Adipose tissue (tissue), 3 donors: Measurements from ENCODE around the gene RAB7B. TPM values are rescaled to one million over a fixed set of nuclear protein-coding genes. Genes with fewer than 3 reads are reported as not detected.

Experiments
- H3K27ac ChIP-seq: one replicate; pipeline ENCODE4 v1.5.1; 2013; ENCODE audit warnings: low read depth, low read length
- WGBS, 3 donors: extraction: QIAGEN DNeasy Blood & Tissue Kit; methylation state at CpG; one replicate each; pipeline ENCODE4 v1.1.7; 2013; 5-methylcytosine and 5-hydroxymethylcytosine counted together
- polyA plus RNA-seq, 3 donors: library from polyadenylated mRNA; stranded (reverse); fragments of 200-250 nt; gene quantifications; one replicate each; pipeline ENCODE4 v1.2.3, GENCODE V29; 2013
- donor health status: healthy with polysubstance abuse.
- donor health status: Bipolar disorder and iron deficiency.
- donor health status: healthy.

The RAB7B gene
- polyA plus RNA-seq, 3 donors = 0.54 to 6.4 (median 5.5) TPM

GRCh38 chr1:205981257-205981656 lies 21.9 kb downstream of the RAB7B start:
- H3K27ac ChIP-seq = no peak overlapping the region
- 95 to 97% (median 97%) methylated on average over 1 of the region's 1 CpG for whole genome bisulfite sequencing, 3 donors

GRCh38 chr1:205980237-205980870 lies 22.8 kb downstream of the RAB7B start:
- WGBS, 3 donors = 45 to 83% (median 57%) methylated on average over 3 of the region's 3 CpGs

GRCh38 chr1:205979301-205979700 lies 23.9 kb downstream of the RAB7B start:
- H3K27ac ChIP-seq = no peak overlapping the region
- WGBS, 3 donors = 85 to 87% (median 86%) methylated on average over 6 of the region's 6 CpGs

More at GRCh38 chr1:205980237-205980870, 22.8 kb downstream of the RAB7B start:
- no peak overlapping the region for H3K27ac ChIP-seq

DNA sequence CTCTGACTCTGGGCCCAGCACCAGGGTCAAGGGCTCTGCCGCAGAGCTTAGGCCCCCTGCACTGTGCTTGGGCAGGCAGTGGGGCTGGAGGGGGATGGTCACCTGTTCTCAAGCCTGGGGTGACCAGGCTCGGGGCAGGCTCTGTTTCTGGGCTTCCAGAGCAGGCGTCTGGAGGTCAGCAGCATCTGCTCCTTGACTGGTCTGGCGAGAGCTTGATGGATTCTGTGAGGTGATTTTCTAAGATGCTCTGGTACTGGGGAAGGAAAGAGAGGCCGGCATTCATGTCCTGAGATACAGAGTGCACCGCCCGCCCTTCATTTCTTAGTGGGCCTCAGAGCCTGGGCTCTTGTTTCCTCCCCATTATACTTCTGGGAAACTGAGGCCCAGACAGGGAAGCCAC lies 24.5 kb downstream of the RAB7B start:
- no peak overlapping the region for H3K27ac ChIP-seq
- 77 to 83% (median 83%) methylated on average over 7 of the region's 7 CpGs for WGBS, 3 donors

GRCh38 chr1:205977402-205978014 lies 25.7 kb downstream of the RAB7B start:
- H3K27ac ChIP-seq = no peak overlapping the region
- WGBS, 3 donors = 66 to 97% (median 96%) methylated on average over 2 of the region's 2 CpGs

DNA sequence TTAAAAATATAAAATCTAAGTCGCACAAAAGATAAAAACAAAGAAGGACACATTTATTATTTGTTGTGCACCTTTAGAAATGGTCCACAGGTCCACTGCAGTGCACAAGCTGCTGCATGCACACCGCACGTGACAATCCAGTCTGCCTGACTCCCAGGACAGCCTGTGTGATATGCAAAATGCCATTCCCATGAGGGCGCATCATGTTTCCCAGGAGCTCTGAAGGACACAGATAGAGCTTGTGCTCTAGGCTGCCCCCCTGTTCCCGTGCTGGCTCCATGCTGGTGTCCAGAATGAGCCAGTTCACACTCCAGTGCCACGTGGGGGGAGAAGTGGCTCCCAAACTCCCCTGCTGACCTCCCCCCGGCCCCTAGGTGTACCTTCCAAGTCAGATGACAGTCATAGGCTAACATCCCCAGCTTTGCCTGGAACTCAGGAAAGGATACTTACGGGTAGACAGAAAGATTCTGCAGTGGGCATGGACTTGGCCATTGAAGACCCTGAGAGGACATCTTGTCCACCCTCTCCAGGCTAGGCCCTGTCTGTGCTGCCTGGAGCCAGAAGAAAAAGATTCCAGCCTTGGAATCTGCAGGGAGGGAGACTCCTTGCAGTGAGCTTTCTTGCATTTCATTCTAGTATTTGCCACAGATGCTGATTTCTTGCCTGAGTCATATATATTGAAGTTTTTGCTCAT lies 26.3 kb downstream of the RAB7B start:
- WGBS, 3 donors = 52 to 76% (median 70%) methylated on average over 8 of the region's 8 CpGs
- H3K27ac ChIP-seq = no peak overlapping the region

DNA sequence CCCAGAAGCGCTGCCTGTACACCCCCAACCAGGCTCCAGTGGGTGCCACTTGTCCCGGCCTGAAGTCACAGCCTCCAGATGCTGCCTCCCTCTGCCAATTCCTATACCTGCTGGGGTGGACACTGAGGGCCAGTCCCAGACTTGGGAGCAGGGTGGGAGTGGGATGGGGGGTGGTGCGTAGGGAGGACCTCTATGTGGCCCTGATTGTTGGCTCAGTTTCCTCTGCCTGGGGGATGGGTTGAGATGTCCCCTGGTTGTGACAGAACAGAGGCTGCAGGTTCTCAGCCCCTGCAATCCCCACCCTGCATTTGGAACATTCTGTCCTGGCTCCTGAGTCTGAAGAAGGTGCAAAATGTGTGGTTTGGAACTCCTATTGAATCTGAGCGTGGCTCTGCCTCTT lies 27.2 kb downstream of the RAB7B start:
- WGBS, 3 donors = 59 to 90% (median 80%) methylated on average over 4 of the region's 4 CpGs

GRCh38 chr1:205975387-205975998 lies 27.7 kb downstream of the RAB7B start:
- H3K27ac ChIP-seq = no peak overlapping the region
- WGBS, 3 donors = 65 to 74% (median 72%) methylated on average over 15 of the region's 15 CpGs

More for the DNA sequence above, 27.2 kb downstream of the RAB7B start:
- H3K27ac ChIP-seq = no peak overlapping the region

DNA sequence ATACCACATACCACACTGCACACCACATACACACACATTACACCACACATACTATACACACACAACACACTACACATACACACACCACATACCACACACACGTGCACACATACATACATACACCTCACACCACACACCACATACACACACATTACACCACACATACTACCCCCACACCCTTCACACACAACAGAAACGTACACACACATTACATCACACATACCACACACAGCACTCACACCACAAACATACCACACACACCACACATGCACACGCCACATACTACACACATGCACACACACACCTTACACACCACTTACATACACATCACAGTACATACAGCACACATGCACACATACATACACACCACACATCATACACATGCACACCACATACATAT lies 28.5 kb downstream of the RAB7B start:
- 79 to 93% (median 86%) methylated on average over 3 of the region's 3 CpGs for WGBS, 3 donors
- no peak overlapping the region for H3K27ac ChIP-seq

DNA sequence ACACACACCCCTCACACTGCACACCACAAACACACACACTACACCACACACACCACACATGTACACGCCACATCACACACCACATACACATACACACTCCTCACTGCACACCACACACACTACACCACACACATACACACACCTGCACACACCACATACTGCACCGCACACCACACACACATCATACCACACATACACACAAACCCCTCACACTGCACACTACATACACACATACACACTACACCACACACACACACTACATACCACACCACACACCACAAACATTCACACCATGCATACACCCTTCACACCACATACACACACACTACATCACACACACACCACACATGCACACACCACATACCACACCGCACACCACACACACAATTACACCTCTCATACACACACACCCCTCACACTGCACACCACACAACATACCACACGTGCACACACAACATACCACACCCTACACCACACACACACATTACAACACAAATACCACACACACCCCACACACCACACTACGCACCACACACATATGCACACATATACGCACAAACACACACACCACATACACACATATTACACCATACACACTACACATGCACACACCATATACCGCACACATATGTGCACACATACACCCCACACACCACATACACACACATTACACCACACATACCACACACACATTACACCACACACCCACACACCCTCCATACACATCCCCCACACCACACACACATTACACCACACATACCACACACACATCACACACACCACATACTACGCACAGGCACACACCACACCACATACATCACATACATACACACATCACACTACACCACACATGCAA lies 29.6 kb downstream of the RAB7B start:
- WGBS, 3 donors = 93 to 96% (median 95%) methylated on average over 8 of the region's 8 CpGs

GRCh38 chr1:205972491-205973168 lies 30.6 kb downstream of the RAB7B start:
- no peak overlapping the region for H3K27ac ChIP-seq
- 78 to 89% (median 82%) methylated on average over 11 of the region's 11 CpGs for WGBS, 3 donors

More for the DNA sequence above, 29.6 kb downstream of the RAB7B start:
- H3K27ac ChIP-seq = no peak overlapping the region

- 85 to 96% (median 86%) methylated on average over 4 of the region's 4 CpGs for WGBS, 3 donors
- no peak overlapping the region for H3K27ac ChIP-seq
These were observed 31.1 kb downstream of the RAB7B start for GRCh38 chr1:205972081-205972480.

GRCh38 chr1:205971082-205971481 lies 32.1 kb downstream of the RAB7B start:
- no peak overlapping the region for H3K27ac ChIP-seq
- WGBS, 3 donors = 45 to 81% (median 80%) methylated on average over 4 of the region's 4 CpGs

DNA sequence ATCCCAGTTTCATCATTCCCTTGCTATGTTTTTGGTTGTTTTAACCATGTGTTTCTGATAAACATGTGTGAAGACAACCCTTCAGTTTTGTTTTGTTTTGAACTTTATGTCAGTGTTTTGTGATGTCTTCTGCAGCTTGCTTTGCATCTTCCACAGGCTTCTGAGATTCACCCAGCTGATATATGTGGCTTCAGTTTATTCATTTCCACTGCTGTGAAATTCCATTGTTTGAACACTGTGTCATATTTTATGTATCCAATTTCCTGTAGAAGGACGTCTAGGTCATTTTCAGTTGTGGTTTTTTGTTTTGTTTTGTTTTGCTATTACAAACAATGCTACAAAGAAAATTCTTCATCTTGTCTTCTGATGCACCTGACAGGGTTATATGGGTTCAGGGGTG lies 32.7 kb downstream of the RAB7B start:
- WGBS, 3 donors = 29 to 32% (median 30%) methylated on average over 1 of the region's 1 CpG
- no peak overlapping the region for H3K27ac ChIP-seq

DNA sequence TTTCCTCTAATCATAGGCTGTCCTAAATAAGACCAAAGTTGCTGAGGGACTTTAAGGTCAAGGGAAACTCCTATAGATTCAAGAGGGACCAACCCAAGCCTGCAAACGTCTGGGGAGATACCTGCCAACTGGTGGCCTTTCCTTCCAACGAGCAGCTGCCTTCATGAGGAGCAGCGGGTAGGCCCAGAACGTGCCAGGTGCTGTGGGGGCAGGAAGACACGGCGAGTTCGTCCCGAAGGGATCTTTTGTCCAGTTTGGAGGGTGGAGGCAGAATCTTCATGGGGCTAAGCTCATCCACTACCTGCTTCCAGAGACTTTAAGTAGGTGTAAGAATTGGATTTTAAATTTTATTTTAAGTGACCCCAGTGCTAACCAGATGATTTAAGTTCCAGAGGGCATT lies 34.0 kb downstream of the RAB7B start:
- no peak overlapping the region for H3K27ac ChIP-seq
- 87 to 94% (median 92%) methylated on average over 8 of the region's 8 CpGs for WGBS, 3 donors

DNA sequence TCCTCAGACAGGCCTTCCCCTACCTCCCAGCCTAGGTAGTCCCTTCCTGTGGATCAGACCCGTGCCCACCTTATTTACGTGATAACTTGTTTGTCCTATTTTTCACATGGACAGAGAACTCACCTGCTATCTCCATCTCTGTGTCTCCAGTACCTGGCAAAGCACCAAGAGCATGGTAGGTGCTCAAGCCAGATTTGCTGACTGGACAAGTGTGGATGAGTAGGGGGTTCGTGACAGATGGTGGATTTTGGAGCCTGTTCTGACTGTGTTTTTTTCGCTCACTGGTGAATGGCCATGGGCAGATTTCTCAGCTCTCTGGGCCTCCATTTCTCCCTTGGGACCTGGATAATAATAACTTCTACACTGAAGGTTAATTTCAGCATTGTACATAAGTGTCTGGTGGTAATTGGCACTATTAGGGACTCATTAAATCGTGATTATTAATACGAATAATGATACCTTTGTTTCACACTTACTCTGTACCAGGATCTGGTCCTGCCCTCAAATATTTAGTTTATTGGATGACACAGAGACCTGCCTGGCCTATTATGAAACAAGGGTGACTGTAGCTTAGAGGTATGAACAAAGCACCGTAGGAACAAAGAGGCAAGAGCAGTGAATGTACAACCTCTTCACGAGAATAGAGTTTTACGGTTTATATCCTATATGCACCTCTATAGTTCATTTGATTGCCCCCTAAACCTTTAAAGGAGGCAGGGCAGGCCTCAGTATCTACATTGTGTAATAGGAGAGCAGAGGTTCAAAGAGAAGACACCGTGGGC lies 35.5 kb downstream of the RAB7B start:
- no peak overlapping the region for H3K27ac ChIP-seq
- 79 to 88% (median 82%) methylated on average over 10 of the region's 10 CpGs for WGBS, 3 donors
